A673 (cell line): ENCODE results near the gene TMEM164.

ENCODE experiments used
- EZH2 ChIP-seq: fragments of 200-600 bp; sonication (generic); IDR thresholded peaks from 2 replicates; pipeline ENCODE4 v1.6.1; 2017; ENCODE audit warnings: borderline replicate concordance, low read depth, mild to moderate bottlenecking, mixed read lengths, antibody characterized with exemption, low read length; ENCODE audit not compliant: poor library complexity, severe bottlenecking
- TF ChIP-seq, protein P1 (sequence below): fragments of 300-800, 200-600 bp; sonication (generic); conservative IDR thresholded peaks from 2 replicates; pipeline ENCODE4 v1.5.1; 2017; ENCODE audit warnings: low read depth, mild to moderate bottlenecking, antibody characterized with exemption, low read length, moderate library complexity, mixed read lengths

DNA sequence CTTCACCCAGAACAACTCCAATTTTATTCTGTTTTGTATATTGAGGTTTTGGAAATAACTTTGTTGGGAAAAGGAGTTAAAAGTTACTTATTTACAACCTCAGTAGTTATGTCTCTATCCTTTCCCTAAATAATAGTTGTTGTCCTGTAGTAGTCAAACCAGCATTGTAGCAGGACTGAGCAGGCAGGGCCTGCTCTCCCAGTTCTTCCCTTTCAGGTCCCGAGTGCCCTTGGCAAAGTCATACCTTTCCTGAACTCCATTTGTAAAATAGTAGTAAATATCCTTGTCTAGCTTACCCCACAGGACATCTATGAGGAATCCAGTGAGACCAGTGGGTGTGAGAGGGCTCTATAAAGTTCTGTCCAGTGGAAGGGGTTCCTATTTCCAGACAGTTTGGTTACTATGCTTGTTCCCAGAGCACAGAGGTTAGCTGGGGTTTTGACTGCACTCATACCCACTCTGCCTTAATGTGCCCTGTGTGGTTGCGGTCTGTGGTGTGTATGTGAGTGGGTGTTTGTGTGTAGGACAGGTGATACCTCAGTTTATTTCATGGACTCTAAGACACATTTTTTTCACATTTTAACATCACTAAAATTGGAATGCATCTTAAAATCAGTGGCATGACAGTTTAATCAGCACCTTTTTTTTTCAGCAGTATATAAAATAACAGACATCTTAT lies 178.7 kb downstream of the TMEM164 start:
- TF ChIP-seq, protein P1, sequence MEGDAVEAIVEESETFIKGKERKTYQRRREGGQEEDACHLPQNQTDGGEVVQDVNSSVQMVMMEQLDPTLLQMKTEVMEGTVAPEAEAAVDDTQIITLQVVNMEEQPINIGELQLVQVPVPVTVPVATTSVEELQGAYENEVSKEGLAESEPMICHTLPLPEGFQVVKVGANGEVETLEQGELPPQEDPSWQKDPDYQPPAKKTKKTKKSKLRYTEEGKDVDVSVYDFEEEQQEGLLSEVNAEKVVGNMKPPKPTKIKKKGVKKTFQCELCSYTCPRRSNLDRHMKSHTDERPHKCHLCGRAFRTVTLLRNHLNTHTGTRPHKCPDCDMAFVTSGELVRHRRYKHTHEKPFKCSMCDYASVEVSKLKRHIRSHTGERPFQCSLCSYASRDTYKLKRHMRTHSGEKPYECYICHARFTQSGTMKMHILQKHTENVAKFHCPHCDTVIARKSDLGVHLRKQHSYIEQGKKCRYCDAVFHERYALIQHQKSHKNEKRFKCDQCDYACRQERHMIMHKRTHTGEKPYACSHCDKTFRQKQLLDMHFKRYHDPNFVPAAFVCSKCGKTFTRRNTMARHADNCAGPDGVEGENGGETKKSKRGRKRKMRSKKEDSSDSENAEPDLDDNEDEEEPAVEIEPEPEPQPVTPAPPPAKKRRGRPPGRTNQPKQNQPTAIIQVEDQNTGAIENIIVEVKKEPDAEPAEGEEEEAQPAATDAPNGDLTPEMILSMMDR: no peak
- no peak for TF ChIP-seq EZH2
